ENCODE results near the gene RAB3B.

The RAB3B gene

DNA sequence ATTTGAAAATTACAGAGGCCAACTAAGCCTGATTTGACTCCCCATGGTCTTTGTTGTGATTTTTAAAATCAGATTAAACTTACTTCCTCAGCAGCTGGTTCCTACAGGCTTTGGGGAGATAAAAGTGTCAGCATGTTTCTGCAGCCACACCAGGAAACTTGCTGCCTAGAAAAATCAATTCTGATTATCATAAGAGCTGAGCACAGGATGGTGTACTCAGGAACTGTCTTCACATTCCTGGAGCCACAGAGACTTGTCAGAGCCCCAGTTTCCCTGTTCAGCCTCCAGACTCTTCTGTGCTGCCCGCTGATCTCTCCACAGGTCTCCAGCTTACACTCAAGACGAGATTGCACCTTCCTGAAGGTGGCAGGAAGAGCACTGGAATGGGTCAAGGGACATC lies 23.9 kb downstream of the RAB3B start:
- TF ChIP-seq, protein P1, sequence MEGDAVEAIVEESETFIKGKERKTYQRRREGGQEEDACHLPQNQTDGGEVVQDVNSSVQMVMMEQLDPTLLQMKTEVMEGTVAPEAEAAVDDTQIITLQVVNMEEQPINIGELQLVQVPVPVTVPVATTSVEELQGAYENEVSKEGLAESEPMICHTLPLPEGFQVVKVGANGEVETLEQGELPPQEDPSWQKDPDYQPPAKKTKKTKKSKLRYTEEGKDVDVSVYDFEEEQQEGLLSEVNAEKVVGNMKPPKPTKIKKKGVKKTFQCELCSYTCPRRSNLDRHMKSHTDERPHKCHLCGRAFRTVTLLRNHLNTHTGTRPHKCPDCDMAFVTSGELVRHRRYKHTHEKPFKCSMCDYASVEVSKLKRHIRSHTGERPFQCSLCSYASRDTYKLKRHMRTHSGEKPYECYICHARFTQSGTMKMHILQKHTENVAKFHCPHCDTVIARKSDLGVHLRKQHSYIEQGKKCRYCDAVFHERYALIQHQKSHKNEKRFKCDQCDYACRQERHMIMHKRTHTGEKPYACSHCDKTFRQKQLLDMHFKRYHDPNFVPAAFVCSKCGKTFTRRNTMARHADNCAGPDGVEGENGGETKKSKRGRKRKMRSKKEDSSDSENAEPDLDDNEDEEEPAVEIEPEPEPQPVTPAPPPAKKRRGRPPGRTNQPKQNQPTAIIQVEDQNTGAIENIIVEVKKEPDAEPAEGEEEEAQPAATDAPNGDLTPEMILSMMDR (conservative IDR thresholded peaks at IDR 0.05), result no peak
- no peak overlapping the region for H3K27ac ChIP-seq

DNA sequence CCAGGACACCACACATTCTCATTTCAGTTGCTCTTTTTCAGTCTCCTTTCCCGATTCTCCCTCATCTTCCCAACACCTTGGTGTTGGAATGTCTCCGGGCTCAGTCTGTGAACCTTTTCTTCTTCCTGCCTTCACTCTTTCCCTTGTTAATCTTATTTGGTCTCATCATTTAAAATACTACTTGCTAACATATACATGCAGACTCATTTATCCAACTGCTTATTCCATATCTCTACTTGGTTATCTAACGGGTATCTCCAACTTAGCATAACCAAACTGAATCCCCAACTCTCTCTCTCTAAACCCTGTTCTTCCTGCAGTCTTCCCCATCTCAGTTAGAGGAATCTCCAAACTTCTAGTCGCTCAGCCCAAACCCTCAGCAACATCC lies 26.2 kb downstream of the RAB3B start:
- no peak overlapping the region for H3K27ac ChIP-seq
- TF ChIP-seq, protein P1 (conservative IDR thresholded peaks at IDR 0.05), result no peak

DNA sequence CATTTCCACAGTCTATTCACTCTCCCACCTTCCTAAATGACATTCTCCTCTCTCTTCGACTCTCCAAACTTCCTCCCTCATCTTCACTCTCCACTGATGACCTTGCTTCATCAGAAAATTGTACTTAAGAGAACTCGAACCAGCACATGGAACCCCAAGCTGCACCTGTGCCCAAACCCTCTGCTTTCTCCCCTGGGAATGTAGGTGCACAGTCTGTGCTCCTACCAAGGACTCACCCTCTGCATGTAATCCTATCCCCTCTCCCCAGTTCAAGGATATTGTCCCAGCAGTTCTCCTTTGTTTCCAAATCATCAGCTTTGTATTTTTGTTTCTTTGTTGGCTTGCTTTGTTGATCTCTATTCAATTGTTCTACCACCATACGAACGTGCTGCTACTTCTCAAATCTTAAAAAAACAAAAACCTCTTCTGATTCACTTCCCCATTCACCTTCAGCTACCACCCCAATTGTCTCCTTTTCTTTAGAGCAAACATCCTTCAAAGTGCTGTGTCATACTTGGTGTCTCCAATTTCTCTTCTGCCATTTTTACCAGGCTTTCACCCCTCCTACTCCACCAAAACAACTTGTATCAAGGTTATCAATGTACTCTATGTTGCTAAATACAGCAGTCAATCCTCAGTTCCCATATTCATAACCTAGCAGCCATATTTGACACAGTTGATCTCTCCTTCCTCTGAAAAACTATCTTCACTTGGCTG lies 26.8 kb downstream of the RAB3B start:
- no peak overlapping the region for H3K27ac ChIP-seq
- TF ChIP-seq, protein P1 (conservative IDR thresholded peaks at IDR 0.05), result no peak

DNA sequence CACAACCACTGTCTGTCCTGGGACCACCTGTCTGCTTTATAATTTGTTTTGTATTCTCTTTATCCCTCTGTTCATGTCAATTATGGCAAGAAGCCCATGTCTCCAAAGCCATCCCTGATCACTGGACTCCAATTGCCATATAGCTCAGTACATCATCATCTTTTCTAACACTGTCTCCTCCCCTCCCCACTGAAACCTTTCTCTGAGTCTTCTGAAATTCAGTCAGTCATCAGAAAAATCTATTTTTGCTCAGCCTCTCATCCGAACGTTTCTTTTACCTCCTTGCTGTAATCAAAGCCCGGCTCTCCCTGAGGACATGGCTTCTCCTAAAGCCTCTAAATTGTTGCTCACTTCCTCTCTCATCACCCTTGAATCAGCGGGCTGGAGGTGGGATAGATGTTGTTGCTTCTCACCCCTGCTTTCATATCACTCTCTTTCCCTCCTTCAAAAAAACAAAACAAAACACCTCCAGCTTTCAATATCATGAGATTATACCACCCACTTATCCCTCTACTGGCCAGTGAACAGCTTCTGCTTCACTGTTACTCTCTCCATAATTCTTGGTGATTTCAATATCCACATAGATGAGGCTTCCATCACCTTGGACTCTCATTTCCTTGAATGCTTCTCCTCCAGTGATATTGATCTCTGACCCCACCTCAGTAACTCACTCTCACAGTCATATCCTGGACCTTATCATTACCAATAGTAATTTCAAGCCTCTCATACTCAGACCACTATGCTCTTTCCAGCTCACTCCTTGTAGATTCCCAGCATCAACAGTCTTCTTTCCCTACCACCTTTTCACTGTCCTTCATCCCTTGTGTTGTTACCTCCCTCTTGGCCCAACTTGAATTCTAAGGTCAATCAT lies 27.8 kb downstream of the RAB3B start:
- H3K27ac ChIP-seq, result no peak overlapping the region

DNA sequence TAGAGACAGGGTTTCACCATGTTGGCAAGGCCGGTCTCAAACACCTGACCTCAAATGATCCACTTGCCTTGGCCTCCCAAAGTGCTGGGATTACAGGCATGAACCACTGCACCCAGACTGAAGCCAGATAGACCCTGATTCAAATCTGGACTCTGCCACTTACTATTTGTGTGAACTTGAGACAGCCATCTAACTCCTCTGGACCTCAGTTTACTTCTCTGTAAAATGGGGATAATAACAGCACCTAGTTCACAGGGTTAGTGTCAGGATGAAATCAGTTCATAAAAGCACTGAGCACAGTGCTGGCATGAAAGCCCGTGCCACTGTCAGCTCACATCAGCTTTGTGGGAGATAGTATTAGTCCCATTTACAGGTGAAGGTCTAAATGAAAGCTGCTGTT lies 28.5 kb downstream of the RAB3B start:
- H3K27ac ChIP-seq, result no peak overlapping the region
- TF ChIP-seq, protein P1 (conservative IDR thresholded peaks at IDR 0.05), result no peak

More for the DNA sequence above, 27.8 kb downstream of the RAB3B start:
- TF ChIP-seq, protein P1 (conservative IDR thresholded peaks at IDR 0.05), result no peak

DNA sequence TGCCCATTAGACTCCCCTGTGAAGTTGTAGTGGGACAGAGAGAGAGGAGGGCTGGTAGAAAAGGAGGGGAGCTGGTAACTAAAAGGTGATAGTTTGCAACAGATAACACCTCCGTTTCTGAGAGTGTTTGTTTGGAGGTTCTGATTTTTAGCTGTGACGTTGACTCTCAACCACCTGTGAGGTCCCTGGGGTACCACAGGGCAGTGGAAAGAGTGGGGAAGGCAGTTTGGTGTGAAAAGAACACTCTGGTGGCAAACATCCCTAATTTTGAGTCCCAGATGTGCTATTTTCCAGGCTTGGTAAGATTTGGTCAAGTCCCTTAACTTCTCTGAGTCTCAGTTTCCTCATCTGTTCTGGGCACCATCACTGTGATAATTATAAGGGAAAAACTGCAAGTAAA lies 29.3 kb downstream of the RAB3B start:
- TF ChIP-seq, protein P1 (conservative IDR thresholded peaks at IDR 0.05), result no peak
- H3K27ac ChIP-seq, result no peak overlapping the region

DNA sequence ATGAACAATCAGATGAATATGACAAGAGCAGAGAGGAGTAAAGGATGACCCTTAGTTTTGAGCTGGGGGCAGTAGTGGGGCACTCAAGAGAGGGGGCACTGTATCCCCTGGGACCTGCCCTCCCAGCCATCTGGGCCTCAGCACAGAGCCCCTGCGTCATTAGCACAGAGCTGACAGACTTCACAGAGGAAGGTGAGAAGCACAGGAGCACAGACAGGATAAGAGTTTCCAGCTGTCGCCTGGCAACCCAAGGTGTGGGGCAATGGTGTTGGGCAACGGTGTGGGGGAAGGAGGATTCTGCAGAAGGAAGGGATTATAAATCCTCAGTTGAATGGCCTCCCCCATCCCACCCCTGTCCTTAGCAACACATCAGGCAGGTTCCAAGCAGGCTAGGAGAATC lies 30.2 kb downstream of the RAB3B start:
- TF ChIP-seq, protein P1 (conservative IDR thresholded peaks at IDR 0.05), result no peak

More for the DNA sequence above, 30.2 kb downstream of the RAB3B start:
- no peak overlapping the region for H3K27ac ChIP-seq

Measured in VCaP (cell line).